GM19025 (cell line): ENCODE data around the gene LRRK2.
A peak's percentile ranks its signal among the peaks of the same experiment; 100 is the strongest.

Experiments
- ATAC-seq: cut with Tn5 transposase; IDR thresholded peaks from one replicate; pipeline ENCODE4 v1.9.1; 2021; ENCODE audit warnings: mild to moderate bottlenecking, low read depth, moderate library complexity; ENCODE audit not compliant: unreplicated experiment

Gene LRRK2

GRCh38 chr12:40224439-40225291 lies at the start of gene LRRK2:
Gene LRRK2 (plus strand): TSS chr12:40224997. CDS start chr12:40225132, 135 bp downstream.
- peak; percentile 59 for ATAC-seq

- ATAC-seq, result no peak
Observed at GRCh38 chr12:40175045-40175444, 49.8 kb upstream of the LRRK2 start.

- no peak for ATAC-seq
Observed at GRCh38 chr12:40175489-40175888, 49.3 kb upstream of the LRRK2 start.

DNA sequence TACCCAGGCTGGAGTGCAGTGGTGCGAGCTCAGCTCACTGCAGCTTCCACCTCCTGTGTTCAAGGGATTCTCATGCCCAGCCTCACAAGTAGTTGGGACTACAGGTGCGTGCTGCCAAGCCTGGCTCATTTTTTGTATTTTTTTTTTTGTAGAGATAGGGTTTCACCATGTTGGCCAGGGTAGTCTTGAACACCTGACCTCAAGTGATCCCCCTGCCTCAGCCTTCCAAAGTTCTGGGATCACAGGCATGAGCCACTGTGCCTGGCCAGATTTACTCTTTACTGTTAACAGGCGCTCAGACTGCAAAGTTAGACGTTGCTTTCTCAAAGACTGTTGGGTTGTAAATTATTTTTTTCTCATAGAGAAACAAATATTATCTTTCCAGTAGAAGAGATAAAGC lies 46.1 kb upstream of the LRRK2 start:
- ATAC-seq, result no peak

- ATAC-seq, result no peak
Observed at GRCh38 chr12:40181490-40181889, 43.3 kb upstream of the LRRK2 start.

DNA sequence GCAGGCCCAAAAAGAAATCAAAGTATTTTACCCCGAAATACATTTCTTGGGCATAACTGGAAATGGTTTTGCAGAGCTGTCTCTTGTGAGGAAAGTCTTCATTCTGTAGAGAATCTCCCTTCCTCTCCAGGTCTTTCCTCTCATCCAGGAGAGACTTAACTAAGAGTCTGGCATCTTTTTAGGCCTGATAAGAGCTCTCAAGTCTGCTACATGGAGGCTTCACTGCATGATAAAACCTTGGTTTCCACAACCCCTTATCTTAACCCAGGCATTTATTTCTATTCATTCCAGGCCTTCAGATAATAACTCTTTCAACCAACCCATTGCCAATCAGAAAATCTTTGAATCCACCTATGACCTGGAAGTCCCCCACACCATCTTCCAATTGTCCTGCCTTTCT lies 41.1 kb upstream of the LRRK2 start:
- ATAC-seq, result no peak

- ATAC-seq, result no peak
Observed at GRCh38 chr12:40184493-40185302, 40.1 kb upstream of the LRRK2 start.

GRCh38 chr12:40185303-40185693 lies 39.5 kb upstream of the LRRK2 start:
- ATAC-seq, result no peak

GRCh38 chr12:40188558-40189320 lies 36.1 kb upstream of the LRRK2 start:
- no peak for ATAC-seq

- peak; percentile 93 for ATAC-seq
Observed at GRCh38 chr12:40192704-40193255, 32.0 kb upstream of the LRRK2 start.

DNA sequence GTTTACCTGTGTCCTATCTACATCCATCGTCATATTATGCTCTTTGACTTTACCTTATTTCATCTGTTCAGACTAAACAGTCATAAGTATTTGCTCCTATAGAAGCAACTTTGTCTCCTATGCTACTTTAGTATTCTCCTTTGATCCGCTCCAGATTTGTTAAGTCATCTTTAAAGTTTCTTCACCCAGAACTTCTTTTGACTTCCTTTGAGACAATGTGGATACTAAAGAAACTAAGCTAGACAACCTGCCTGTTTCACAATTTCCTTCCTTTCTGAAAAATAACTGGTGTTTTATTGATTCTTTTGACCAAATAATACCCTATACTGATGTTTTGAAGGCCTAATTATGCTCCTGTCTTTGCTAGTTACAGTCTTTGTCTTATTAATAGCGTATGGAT lies 30.0 kb upstream of the LRRK2 start:
- ATAC-seq, result no peak

GRCh38 chr12:40197590-40197989 lies 27.2 kb upstream of the LRRK2 start:
- ATAC-seq, result no peak

DNA sequence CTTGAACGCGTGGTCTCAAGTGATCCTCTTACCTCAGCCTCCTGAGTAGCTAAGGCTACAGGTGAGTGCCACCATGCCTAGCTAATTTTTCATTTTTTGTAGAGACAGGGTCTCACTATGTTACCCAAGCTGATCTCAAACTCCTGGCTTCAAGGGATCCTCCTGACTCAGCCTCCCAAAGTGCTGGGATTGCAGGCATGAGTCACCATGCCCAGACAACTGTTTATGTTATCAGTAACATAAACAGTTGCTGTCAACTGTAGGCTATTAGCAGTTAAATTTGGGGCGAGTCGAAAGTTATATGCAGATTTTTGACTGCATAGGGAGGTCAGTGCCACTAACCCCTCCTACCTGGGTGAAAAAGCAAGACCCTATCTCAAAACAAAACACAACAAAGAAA lies 26.2 kb upstream of the LRRK2 start:
- ATAC-seq, result no peak

- ATAC-seq, result no peak
Observed at GRCh38 chr12:40202095-40203059, 22.4 kb upstream of the LRRK2 start.

DNA sequence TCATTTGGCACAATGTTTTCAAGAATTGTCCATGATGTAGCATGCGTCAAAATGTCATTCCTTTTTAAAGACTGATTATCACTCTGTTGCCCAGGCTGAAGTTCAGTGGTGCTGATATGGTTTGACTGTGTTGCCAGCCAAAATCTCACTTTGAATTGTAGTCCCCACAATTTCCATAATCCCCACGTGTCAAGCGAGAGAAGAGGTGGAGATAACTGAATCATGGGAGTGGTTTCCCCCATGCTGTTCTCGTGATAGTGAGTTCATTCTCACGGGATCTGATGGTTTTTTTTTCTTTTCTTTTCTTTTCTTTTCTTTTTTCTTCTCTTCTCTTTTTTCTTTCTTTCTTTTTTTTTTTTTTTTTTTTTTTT lies 21.8 kb upstream of the LRRK2 start:
- ATAC-seq, result no peak

- ATAC-seq, result no peak
Observed at GRCh38 chr12:40204337-40204736, 20.5 kb upstream of the LRRK2 start.

DNA sequence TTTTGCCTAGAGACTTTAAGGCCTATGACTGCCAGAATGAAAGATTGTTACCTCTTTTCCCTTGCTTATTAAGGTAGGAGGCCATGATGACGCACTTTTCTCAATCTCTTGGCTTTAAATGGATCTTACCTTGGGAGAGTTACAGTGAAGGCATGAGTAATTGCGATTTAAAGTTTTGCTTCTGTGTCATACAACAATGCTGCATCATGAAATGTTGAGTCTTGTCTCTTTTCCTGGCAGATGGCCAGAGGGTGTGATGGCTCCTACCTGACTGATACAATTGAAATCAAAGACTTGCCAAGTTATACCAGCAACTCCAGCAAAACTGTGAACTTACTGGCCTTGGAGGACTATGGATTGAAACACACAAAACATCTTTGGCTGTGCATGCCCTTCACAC lies 17.2 kb upstream of the LRRK2 start:
- no peak for ATAC-seq

- peak; percentile 91 for ATAC-seq
Observed at GRCh38 chr12:40208707-40209446, 15.9 kb upstream of the LRRK2 start.

GRCh38 chr12:40209886-40210285 lies 14.9 kb upstream of the LRRK2 start:
- no peak for ATAC-seq
